ENCODE measurements around the gene ACKR4.
"Not testable (repeated sequence)": the region's sequence is repeated elsewhere in the genome, so short reads cannot be mapped to it uniquely, and the experiment has no call there.

- TF ChIP-seq EZH2 (IDR thresholded peaks at IDR 0.05; ENCODE audit: low read length, unreplicated experiment): not testable (repeated sequence)
- TF ChIP-seq, protein P1, sequence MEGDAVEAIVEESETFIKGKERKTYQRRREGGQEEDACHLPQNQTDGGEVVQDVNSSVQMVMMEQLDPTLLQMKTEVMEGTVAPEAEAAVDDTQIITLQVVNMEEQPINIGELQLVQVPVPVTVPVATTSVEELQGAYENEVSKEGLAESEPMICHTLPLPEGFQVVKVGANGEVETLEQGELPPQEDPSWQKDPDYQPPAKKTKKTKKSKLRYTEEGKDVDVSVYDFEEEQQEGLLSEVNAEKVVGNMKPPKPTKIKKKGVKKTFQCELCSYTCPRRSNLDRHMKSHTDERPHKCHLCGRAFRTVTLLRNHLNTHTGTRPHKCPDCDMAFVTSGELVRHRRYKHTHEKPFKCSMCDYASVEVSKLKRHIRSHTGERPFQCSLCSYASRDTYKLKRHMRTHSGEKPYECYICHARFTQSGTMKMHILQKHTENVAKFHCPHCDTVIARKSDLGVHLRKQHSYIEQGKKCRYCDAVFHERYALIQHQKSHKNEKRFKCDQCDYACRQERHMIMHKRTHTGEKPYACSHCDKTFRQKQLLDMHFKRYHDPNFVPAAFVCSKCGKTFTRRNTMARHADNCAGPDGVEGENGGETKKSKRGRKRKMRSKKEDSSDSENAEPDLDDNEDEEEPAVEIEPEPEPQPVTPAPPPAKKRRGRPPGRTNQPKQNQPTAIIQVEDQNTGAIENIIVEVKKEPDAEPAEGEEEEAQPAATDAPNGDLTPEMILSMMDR (conservative IDR thresholded peaks at IDR 0.05; ENCODE audit: low read depth, low read length): not testable (repeated sequence)
Observed at GRCh38 chr3:132615301-132615700, 18.2 kb downstream of the ACKR4 start.
